Skin of body (tissue), 2 donors: Measurements from ENCODE around the gene COX20. TPM values are rescaled to one million over a fixed set of nuclear protein-coding genes. Genes with fewer than 3 reads are reported as not detected.
"Not testable (repeated sequence)": the region's sequence is repeated elsewhere in the genome, so short reads cannot be mapped to it uniquely, and the experiment has no call there.

Source experiments
- DNase-seq: peaks from one replicate; lab custom pipeline; 2025; lab: John Stamatoyannopoulos, UW
- total RNA-seq: library from RNA; depleted of rRNA; stranded (reverse); fragments of >200 nt; gene quantifications from one replicate; pipeline ENCODE4 v1.2.3, GENCODE V29; 2014

COX20 gene
- total RNA-seq, 1 donor from 2014 or later, result 18.7 TPM

- DNase-seq, result no peak
Measured at GRCh38 chr1:244822878-244823277, 12.6 kb upstream of the COX20 start.

- no peak for DNase-seq
Measured at GRCh38 chr1:244826712-244827111, 8.7 kb upstream of the COX20 start.

GRCh38 chr1:244830639-244831038 is 4.8 kb upstream of the COX20 start:
- DNase-seq, result no peak

GRCh38 chr1:244833260-244833659 is 2.2 kb upstream of the COX20 start:
- not testable (repeated sequence) for DNase-seq

- peak; percentile 92 for DNase-seq
Measured at GRCh38 chr1:244833734-244834542, 1.5 kb upstream of the COX20 start.

- DNase-seq, result peak; percentile 98
Measured at GRCh38 chr1:244834543-244835275, 749 bp upstream of the COX20 start.

GRCh38 chr1:244836135-244836521 is 670 bp downstream of the COX20 start:
- peak; percentile 45 for DNase-seq

DNA sequence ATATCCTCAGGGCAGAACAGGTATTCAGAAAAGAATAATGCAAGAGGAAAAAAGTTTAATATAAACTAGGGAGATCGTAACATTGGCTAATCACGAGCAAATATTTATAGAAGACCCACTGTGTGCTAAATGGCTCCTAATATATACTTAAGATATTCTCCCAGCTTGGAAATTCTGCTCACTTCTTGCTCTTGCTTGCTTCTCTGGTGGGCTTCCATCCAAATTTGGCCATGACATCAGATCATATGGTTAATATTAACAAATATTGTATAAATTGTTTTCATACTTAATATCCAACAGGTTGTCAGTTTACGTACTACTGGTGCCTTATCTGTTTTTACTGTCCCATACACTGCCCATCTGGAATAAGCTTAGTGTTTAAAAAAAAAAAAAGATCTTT is 1.1 kb downstream of the COX20 start:
- no peak for DNase-seq

DNA sequence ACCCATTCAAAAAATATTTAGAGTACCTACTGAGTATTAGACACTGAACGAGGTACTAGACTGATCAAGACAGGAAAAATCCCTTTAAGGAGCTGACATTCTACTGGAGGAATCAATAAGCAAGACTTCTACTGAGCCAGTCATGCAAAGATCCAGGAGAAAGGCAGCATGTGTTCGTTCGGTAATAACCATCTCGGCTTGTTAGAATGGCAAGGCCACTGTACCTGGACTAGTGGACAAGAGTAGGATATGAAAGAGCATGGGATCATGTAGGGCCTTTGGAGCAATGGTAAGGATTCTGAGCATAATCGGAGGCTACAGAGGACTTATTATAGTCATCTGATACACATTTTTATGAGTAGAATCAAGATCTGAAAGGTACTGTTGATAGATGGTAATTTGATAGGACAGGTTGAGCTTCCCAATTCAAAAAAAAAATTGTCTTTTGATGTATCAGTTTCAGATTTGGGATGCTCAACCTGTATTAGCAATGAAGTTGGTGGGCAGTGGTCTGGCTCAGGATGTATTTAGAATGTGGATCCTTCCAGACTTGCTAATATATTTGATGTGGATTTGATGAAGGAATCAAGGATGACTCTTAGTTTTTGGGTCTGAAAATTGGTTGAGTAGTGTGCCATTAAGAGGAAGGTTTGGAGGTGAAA is 2.3 kb downstream of the COX20 start:
- DNase-seq, result no peak

GRCh38 chr1:244839656-244840055 is 4.2 kb downstream of the COX20 start:
- no peak for DNase-seq

DNA sequence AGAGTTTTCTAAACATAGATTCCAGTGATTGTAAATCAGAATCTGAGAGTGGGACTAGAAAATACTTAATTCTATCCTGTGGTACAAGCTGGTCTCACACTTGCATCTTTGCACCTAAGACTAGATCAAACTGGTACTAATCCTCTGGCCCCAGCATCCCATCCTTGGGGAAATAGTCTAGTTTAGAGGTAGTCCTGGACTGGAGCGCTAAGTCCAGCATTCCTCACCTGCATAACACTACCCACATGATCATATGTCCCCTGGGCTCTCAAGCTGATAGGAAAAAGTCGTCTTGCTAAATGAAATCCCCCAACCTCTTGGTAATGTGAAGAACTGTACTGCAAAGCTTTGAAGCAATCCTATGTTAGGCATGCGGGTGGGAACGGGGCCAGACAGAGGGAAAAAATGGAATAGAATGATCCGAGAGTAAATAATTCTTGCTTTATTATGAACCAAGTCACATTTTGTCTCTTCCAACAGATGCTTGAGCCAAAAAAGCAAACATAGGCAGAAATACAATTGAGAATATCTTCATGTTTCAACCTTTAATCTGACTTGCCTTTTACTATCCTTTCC is 4.8 kb downstream of the COX20 start:
- no peak for DNase-seq

DNA sequence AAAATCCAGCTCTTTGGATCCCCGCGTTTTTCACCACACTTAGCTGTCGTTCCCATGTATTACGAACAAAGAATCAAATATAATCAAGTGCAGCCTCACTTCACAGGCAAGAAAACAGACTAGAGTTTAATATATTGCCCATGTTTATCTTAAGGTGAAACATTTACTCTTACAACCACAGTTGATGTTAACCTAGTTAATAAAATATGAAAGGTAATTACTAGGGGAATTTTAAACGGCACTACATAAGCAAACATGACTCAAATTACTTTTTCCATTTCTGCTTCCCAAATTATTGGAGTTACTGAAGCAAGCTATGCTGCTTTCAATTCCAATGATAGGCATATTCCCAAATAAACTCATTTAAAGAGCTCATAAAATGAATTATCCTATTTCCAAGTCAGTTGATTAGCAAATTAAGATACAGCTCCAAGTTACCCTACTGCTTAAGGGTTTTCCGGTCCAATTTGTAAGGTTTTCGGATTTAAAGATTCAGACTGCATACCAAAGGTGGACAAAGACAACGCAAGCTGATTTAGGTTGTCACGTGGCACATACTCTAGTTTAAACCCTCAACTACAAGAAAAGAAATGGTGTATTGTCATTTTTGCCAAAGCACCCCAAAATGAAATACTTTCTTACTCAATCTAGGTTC is 5.9 kb downstream of the COX20 start:
- DNase-seq, result no peak

DNA sequence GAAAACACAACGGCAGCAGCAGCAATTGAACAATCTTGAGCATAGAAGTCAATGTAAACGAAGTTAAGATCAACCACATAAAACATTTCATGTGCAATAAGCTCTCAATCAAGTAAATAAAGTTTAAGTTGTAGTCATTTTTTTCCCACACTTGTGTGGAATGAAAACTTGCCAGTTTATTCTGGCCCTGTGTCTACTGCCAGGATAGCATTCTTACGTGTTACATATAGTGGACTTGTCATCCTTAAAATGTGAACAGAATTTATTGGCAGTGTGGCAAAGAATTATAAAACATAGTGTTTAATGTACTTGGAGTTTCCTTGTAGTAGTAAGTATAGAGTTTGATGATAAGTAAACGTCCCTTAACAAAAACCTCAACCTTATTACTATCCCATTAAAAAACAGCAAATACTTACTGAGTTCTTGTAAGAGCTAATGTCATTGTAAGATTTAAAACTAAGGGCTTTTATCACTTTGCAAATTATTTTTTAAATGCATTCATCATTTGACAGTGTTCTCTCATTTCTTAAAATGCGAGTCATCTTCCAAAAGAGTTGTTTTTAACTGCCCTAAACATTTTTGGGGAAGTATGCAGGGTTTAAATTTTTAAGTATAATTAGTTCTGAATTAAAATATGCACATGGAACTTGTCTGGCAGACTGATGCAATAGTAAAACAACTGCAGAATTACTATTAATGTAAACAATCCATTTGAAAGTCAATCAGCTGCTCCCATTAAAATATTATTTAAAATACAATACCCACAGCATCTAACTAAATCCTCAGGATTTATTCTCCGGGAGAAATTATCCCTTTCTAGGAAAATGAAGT is 7.9 kb downstream of the COX20 start:
- no peak for DNase-seq

DNA sequence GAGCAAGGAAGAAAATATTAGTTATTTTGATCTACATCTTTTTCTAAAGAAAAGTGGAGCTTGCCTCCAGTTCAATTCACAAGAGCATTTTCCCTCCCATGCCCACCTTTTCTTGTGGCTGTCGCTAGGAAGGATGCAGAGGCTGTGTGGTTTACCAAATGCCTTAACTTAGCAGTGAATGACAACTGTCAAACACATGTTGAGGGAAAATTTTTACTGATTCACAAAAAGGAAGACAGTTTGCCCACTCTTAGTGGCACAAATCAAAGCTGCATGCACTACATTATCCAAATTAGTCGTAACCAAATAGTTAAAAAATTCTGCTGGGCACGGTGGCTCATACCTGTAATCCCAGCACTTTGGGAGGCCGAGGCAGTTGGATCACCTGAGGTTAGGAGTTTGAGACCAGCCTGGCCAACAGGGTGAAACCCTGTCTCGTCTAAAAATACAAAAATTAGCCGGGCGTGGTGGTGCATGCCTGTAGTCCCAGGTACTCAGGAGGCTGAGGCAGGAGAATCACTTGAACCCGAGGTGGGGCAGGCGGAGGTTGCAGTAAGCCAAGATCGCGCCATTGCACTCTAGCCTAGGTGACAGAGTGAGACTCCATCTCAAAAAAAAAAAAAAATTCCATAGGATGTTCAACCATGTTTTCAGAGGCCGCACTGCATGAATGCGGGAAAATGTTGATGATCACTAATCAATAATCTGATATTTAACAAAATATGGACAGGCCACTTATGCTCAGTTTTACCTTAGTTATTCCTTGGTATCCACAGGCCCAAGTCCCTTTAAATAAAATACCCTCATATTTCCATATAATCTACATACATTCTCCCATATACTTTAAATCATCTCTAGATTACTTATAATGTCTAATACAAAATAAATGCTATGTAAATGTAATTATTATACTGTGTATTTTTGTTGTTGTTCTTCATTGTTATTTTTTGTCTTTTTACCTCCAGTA is 9.0 kb downstream of the COX20 start:
- DNase-seq, result no peak

DNA sequence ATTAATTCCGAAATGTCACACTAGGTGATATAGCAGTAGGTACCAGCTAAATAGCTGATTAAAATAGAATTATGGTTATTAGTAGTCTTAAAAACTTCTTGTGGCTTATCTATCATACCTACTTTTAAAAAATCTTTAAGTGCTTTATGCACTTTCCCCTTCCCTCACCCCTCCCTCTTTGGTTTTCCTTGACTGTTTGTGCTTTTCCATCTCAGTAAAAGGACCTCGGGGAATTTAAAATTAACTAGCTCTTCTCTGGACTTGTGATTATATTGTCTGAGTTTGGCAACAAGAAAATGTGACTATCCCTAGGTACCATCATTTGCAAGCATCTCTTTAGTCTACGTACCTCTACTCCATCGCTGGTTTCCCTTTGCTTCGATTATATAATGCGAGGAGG is 11.2 kb downstream of the COX20 start:
- no peak for DNase-seq

DNA sequence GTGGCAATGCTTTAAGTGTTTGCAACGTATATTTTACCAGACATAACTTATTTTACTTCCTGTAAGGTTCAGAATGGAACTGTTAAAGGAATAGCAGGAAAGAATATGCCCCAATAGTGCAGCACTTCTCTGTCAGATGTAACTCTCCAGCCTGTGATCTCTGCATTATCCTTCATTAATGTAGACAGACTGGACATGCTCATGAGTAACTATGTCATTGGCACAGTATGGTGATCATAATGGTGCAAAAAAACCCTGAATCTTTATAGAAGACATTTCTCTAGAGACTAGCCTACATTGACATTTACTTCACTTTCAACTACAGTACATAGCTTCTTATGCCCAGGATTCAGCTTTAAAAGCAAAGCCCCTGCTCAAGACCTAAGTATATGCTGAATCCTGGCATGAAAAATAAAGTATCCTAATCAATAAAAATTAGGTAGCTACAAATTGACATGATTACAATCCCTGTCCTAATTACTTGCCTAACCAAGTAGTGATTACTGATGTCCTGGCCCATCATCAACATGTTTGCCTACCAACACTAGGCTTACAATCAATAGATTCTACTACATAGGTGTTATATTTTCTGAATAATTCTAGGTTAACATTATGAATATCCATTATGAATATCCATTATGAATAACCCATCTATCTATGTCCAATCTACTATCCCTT is 13.9 kb downstream of the COX20 start:
- no peak for DNase-seq

GRCh38 chr1:244850099-244850852 is 14.8 kb downstream of the COX20 start:
- DNase-seq, result no peak

DNA sequence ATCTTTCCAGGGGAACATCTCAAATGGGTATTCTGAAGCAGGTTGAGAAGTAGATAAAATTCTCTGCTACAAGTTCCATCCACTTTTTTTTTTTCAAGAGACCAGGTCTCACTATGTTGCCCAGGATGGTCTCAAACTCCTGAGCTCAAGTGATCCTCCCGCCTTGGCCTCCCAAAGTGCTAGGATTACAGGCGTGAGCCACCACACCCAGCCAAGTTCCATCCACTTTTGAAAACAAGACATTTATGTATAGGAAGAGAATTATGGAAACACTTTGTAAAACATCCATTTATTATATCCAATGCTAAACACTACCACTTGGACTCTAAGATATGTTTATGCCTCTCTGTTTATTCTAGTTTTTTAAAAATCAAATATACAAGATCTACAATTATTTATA is 15.4 kb downstream of the COX20 start:
- no peak for DNase-seq
